Small intestine (tissue), 7 donors: ENCODE results near the gene ZNF787. TPM values are rescaled to one million over a fixed set of nuclear protein-coding genes. Genes with fewer than 3 reads are reported as not detected.
A peak's percentile ranks its signal among the peaks of the same experiment; 100 is the strongest.

Source experiments
- DNase-seq, 2 donors: peaks; one replicate each; pipeline versions ENCODE4 v3.0.0 to v3.0.0-alpha.2; 2013
- FAIRE-seq: peaks from 2 replicates; lab custom pipeline; 2012; peaks lifted over from hg19 to GRCh38; lab: Jason Lieb, UNC
- H3K27ac ChIP-seq, 3 donors: one replicate each; pipeline ENCODE4 v1.5.1; 2013; ENCODE audit warnings: low read length in 2 of 3, mild to moderate bottlenecking in 2 of 3, control low read depth in 1 of 3, inconsistent platforms in 1 of 3, low read depth in 1 of 3, moderate library complexity in 1 of 3
- H3K27me3 ChIP-seq, 3 donors: one replicate each; pipeline ENCODE4 v1.6.1; 2013; ENCODE audit warnings: low read length in 3 of 3, inconsistent platforms in 1 of 3; ENCODE audit not compliant: control insufficient read depth in 3 of 3, insufficient read depth in 3 of 3
- H3K36me3 ChIP-seq, 3 donors: one replicate each; pipeline ENCODE4 v1.6.1; 2013; ENCODE audit warnings: low read length in 3 of 3, inconsistent platforms in 1 of 3, low read depth in 1 of 3, mild to moderate bottlenecking in 1 of 3, moderate library complexity in 1 of 3; ENCODE audit not compliant: control insufficient read depth in 3 of 3, insufficient read depth in 2 of 3
- H3K4me1 ChIP-seq, 3 donors: one replicate each; pipeline ENCODE4 v1.6.1; 2013; ENCODE audit warnings: low read length in 2 of 3, inconsistent platforms in 1 of 3, low read depth in 1 of 3, mild to moderate bottlenecking in 1 of 3, moderate library complexity in 1 of 3; ENCODE audit not compliant: control insufficient read depth in 3 of 3, insufficient read depth in 2 of 3
- H3K4me3 ChIP-seq, 3 donors: one replicate each; pipeline ENCODE4 v1.5.1; 2013; ENCODE audit warnings: low read length in 3 of 3, control low read depth in 1 of 3, inconsistent platforms in 1 of 3, low read depth in 1 of 3, mild to moderate bottlenecking in 1 of 3, moderate library complexity in 1 of 3
- H3K9me3 ChIP-seq, 2 donors: one replicate each; pipeline ENCODE4 v1.6.1; 2013; ENCODE audit warnings: low read depth in 1 of 2, low read length in 1 of 2; ENCODE audit not compliant: control insufficient read depth in 2 of 2, insufficient read depth in 1 of 2
- WGBS, 3 donors: extraction: QIAGEN DNeasy Blood & Tissue Kit; methylation state at CpG; one replicate each; pipeline ENCODE4 v1.1.7; 2013; 5-methylcytosine and 5-hydroxymethylcytosine counted together
- polyA plus RNA-seq, 4 donors: library from polyadenylated mRNA; stranded (reverse) in 3 of 4; unstranded in 1 of 4; fragments of 200-250 nt in 3 of 4; fragments of 120-200 nt in 1 of 4; gene quantifications; one replicate each; pipeline versions ENCODE4 v1.2.1 to v1.2.3, GENCODE V29; 2013
- donor health status: healthy with polysubstance abuse.
- donor health status: control.
- donor health status: control.
- donor health status: Bipolar disorder and iron deficiency.
- donor health status: healthy.

Gene ZNF787
- polyA plus RNA-seq, 4 donors, result 29.9 to 34.9 (median 31.8) TPM

DNA sequence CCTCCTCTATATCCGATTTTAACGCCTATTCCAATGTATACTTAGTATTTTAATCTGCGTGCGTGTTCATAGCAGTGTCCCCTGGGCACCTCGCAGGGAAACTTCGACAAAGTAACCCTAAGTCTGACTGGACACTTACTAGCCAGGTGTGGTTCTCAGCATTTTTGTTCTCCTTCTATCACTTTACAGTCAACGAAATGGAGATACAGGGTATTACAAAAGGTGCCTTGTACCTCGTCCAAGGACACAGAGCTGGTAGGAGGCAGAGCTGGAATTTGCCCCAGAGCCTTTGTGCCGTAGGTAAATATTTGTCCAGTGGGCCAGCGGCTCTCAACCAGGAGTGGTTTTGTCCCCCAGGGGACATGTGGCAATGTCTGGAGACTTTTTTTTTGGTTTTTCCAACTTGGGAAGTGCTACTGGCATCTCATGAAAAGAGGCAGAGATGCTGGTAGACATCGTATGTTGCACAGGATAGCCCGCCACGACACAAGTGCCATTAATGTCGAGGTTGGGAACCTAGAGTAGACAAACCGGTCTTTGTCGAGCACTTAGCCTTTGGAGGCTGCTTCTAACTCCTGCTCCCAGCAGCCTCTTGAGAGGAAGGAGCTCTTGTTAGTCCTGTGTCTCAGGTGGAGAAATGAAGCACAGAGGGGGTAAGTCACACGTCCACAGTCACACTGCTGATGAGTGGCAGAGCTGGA lies 21.1 kb upstream of the ZNF787 start:
- FAIRE-seq (no peak), DNase-seq (peak; percentile 83 to 86)
- Histone ChIP-seq H3K27ac (peak overlapping the region; percentile 55 to 83 (median 66)), H3K4me1 (peaks cover 0 to 26% (median 7%) of the 10 kb centered on the region in 3 donors), H3K36me3 (peaks cover 0 to 27% (median 0%) of the 10 kb centered on the region in 3 donors), H3K9me3 (no peaks in the 10 kb centered on the region), H3K27me3 (no peaks in the 10 kb centered on the region), H3K4me3 (peak overlapping the region in 2 of 3 donors; percentile 61 to 63)
- WGBS, 3 donors, result 12 to 47% (median 28%) methylated on average over 17 of the region's 17 CpGs

DNA sequence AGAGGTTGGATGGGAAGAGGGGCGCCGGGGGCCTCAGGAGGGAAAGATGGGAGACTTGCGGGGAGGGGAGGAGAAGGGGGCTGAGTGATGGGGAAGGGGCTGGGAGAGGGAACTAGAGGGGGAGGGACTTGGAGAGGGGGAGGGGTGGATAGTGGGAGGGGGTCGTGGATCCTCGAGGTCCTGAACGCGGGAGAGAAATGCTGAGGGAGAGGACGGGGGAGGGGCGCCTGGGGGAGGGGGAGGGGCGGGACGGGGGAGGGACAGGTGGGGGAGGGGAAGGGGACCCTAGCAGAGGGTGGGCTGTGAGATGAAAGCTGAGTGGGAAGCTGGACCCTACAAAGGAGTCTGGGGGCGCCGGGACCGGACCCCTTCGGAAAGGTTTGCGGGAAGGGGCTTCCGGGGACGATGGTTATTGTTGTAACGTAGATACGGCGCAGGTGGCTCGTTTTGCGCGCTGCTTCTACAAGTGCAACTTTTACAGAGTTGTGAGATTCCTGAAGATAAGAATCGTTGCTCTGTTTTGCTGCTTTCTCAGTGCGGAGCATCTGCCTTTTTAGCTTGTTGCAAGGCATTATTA lies 20.4 kb upstream of the ZNF787 start:
- peak in 1 of 2 donors; percentile 19 for DNase-seq
- 1 to 2% (median 1%) methylated on average over 19 to 25 of the region's 26 CpGs for WGBS, 3 donors
- FAIRE-seq, result no peak
- Histone ChIP-seq H3K4me1 (peaks cover 0 to 26% (median 7%) of the 10 kb centered on the region in 3 donors), H3K27me3 (no peaks in the 10 kb centered on the region), H3K36me3 (peaks cover 0 to 22% (median 0%) of the 10 kb centered on the region in 3 donors), H3K9me3 (no peaks in the 10 kb centered on the region), H3K27ac (peak overlapping the region; percentile 56 to 86 (median 83)), H3K4me3 (peak overlapping the region; percentile 45 to 63 (median 61))

DNA sequence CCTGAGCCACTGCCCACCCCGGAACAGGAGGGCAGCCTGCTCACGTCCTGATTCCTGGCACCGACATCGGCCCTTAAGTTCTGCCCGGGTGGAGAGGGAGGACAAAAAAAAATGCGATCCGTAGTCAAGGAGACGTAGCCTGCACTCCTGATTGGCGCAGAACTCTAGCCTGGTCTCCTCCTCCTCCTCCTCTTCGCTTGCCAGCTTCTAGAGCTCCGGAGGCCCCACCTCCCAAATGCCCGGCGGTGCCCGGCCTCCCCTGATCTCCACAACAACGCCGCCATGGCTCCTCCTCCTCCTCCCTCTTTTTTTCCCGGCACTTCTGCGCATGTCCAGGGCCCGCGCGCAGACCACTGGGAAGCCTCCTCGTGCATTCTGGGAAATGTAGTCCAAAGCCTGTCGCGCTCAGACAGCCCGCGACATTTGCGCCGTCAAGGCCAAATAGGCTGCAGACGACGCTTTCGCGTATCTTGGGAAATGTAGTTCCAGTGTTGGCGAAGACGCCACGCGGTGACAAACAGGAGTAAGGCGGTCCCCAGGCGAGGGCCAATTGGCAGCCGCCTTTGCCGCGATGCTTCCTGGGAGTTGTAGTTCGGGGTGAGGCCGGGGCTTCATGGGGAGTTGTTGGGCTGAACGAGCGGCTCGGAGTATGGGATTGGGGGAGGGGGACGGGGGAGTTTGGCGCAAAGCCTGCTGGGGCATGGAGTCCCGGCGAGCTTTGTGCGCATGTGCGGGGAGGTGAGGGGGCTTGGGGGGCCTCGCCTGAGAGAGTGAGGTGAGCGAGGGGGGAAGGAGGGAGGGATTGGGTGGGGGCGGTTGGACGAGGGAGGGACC lies 19.7 kb upstream of the ZNF787 start, which contains the start of gene ZNF444:
TSS of gene ZNF444 (plus strand) at position 705 of the 834 bp plus-strand sequence. CDS start 5,625 bp downstream, outside the sequence.
- Histone ChIP-seq H3K27me3 (no peaks in the 10 kb centered on the region), H3K4me1 (peaks cover 0 to 23% (median 7%) of the 10 kb centered on the region in 3 donors), H3K36me3 (peaks cover 0 to 16% (median 0%) of the 10 kb centered on the region in 3 donors), H3K9me3 (no peaks in the 10 kb centered on the region), H3K27ac (peak within 1 kb of the TSS; percentile 69 to 86 (median 83)), H3K4me3 (peak within 1 kb of the TSS; percentile 45 to 63 (median 61))
- 0 to 1% (median 0%) methylated on average over 52 to 56 of the region's 56 CpGs for WGBS, 3 donors
- DNase-seq (peak; percentile 99 to 100), FAIRE-seq (peak; percentile 91)

DNA sequence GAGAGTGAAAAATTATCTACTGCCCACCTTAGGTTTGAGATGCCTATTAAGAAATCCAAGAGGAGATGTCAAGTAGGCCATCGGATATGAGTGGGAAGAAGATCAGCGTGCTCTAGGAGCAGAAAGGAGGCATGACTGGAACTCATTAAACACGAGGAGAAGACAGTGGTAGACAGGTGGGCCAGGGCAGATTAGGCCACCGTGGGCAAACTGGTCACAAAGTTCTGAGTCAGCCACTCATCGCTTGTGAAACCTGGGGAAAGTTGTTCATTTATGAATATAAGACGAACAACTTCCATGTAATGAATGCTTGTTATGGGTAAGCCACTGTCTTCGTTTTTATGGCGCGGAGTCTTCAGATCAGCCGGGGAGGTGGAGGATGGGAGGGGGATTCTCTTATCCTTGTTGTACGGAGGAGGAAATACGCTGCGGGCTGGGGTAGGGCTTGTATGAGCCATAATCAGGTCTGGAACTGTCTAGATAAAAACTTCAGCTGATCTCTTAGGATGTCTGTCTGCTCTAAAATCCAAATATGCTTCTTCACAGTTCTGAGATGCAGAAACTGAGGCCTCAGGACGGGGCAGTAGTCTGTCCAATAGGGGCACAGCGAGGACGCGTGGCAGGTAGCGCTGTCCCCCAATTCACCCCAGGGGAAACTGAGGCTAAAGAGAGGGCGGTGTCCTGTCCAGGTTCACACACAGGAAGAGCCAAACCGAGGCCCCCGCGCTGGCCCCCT lies 18.9 kb upstream of the ZNF787 start:
- no peak for FAIRE-seq
- DNase-seq, result peak in 1 of 2 donors; percentile 34

DNA sequence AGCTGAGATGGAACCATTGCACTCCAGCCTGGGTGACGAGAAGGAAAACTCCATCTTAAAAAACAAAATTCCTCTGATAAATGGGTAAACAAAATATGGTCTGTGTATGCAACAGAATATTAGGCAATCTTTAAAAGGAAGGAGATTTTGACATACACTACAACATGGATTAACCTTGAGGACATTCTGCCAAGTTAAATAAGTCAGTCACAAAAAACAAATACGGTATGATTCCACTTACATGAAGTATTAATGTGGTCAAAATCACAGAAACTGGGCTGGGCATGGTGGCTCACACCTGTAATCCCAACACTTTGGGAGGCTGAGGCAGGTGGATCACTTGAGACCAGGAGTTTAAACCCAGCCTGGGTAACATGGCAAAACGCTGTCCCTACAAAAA lies 17.0 kb upstream of the ZNF787 start:
- FAIRE-seq, result no peak

More for the DNA sequence above, 18.9 kb upstream of the ZNF787 start:
- 25 to 29% (median 26%) methylated on average over 22 of the region's 22 CpGs for WGBS, 3 donors
- Histone ChIP-seq H3K36me3 (peaks cover 0 to 13% (median 0%) of the 10 kb centered on the region in 3 donors), H3K9me3 (no peaks in the 10 kb centered on the region), H3K4me3 (peak overlapping the region; percentile 10 to 63 (median 61)), H3K27ac (peak overlapping the region; percentile 69 to 86 (median 83)), H3K27me3 (no peaks in the 10 kb centered on the region), H3K4me1 (peaks cover 0 to 20% (median 7%) of the 10 kb centered on the region in 3 donors)

DNA sequence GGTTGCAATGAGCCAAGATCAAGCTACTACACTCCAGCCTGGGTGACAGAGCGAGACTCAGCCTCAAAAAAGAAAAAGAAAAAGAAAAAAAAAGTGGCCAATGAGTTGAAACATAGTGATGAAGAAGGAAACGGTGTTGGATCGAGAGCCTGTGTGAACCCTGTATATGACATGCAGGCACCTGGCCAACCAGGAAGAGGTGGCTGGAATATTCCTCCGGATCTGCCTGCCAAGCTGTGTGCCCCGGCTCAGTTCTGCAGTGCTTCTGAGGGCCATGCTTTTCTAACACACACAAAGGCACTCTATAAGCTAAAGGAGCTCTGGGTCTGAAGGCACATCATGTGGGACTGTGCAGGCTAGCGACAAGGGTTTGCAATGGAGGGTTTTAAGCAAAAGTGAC lies 16.3 kb upstream of the ZNF787 start:
- WGBS, 3 donors, result 9 to 47% (median 27%) methylated on average over 6 of the region's 6 CpGs
- Histone ChIP-seq H3K27me3 (no peaks in the 10 kb centered on the region), H3K4me1 (peaks cover 0 to 3% (median 2%) of the 10 kb centered on the region in 3 donors), H3K4me3 (no peak overlapping the region), H3K9me3 (no peaks in the 10 kb centered on the region), H3K27ac (peak overlapping the region in 1 of 3 donors; percentile 85), H3K36me3 (no peaks in the 10 kb centered on the region)
- FAIRE-seq, result no peak
- peak in 1 of 2 donors; percentile 86 for DNase-seq

More for the DNA sequence above, 17.0 kb upstream of the ZNF787 start:
- Histone ChIP-seq H3K27me3 (no peaks in the 10 kb centered on the region), H3K4me1 (peaks cover 0 to 8% (median 7%) of the 10 kb centered on the region in 3 donors), H3K4me3 (no peak overlapping the region), H3K9me3 (no peaks in the 10 kb centered on the region), H3K36me3 (peaks cover 0 to 5% (median 0%) of the 10 kb centered on the region in 3 donors), H3K27ac (peak overlapping the region in 1 of 3 donors; percentile 85)
- 22 to 51% (median 34%) methylated on average over 3 of the region's 3 CpGs for WGBS, 3 donors
- DNase-seq, result no peak

DNA sequence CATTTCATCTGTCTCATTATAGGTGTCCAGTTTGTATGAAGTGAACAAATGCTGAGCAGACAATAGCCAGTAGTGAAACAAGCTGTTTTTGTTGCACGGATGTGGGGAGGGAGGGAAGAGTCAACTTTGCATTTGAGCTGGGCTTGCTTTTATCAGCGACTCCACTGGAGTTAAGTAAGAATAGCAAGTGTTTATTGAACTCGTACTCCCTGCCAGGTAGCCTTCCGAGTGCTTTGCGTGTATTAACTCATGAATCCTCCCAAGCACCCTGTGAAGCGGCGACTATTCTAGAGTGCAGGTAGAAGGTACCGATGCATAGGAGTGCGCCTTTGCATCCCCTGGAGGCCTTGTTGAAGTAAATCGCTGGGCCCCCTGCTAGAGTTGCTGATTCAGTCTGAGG lies 15.3 kb upstream of the ZNF787 start:
- 79 to 97% (median 86%) methylated on average over 10 of the region's 10 CpGs for WGBS, 3 donors

More for the DNA sequence above, 15.3 kb upstream of the ZNF787 start:
- Histone ChIP-seq H3K36me3 (no peaks in the 10 kb centered on the region), H3K9me3 (no peaks in the 10 kb centered on the region), H3K27ac (no peak overlapping the region), H3K27me3 (no peaks in the 10 kb centered on the region), H3K4me3 (no peak overlapping the region), H3K4me1 (peaks cover 0 to 3% (median 0%) of the 10 kb centered on the region in 3 donors)
- DNase-seq (no peak), FAIRE-seq (no peak)
